ENCODE measurements around the gene MUC4. TPM values are rescaled to one million over a fixed set of nuclear protein-coding genes. Genes with fewer than 3 reads are reported as not detected.

The MUC4 gene
- total and polyA plus RNA-seq, 12 donors, result 0.03 to 0.17 (median 0.09) TPM; not detected in 6

- intact Hi-C loops (cut with DNase I), result no loop called here
- H3K4me1 ChIP-seq (replicated peaks in 1 of 2), result peaks cover 4 to 14% of the 10 kb centered on the region in 2 donors
- WGBS, 4 donors, result 81 to 97% (median 90%) methylated on average over 30 to 52 of the region's 53 CpGs
Observed at GRCh38 chr3:195849322-195850074, 37.8 kb upstream of the MUC4 start.

GRCh38 chr3:195847055-195847950 lies 35.6 kb upstream of the MUC4 start:
- intact Hi-C loops (cut with DNase I), result no loop called here
- peak overlapping the region in 2 of 5 donors; percentile 39 to 63 for H3K27ac ChIP-seq
- no peak for TF ChIP-seq POLR2A (IDR thresholded peaks at IDR 0.05)
- TF ChIP-seq CTCF (IDR thresholded peaks at IDR 0.05), result no peak
- H3K4me1 ChIP-seq (replicated peaks in 1 of 2), result peaks cover 4 to 14% of the 10 kb centered on the region in 2 donors
- H3K27me3 ChIP-seq, result no peaks in the 10 kb centered on the region
- H3K4me3 ChIP-seq, result no peak overlapping the region
- H3K9me3 ChIP-seq (replicated peaks in 1 of 3), result no peaks in the 10 kb centered on the region
- no peaks in the 10 kb centered on the region for H3K36me3 ChIP-seq (replicated peaks in 1 of 2)
- peak in 6 of 7 donors; percentile 72 to 91 (median 82) for DNase-seq
- 69 to 78% (median 72%) methylated on average over 15 to 24 of the region's 24 CpGs for WGBS, 4 donors

More at GRCh38 chr3:195849322-195850074, 37.8 kb upstream of the MUC4 start:
- peak in 1 of 7 donors; percentile 42 for DNase-seq
- Histone ChIP-seq H3K36me3 (replicated peaks in 1 of 2) (no peaks in the 10 kb centered on the region), H3K9me3 (replicated peaks in 1 of 3) (no peaks in the 10 kb centered on the region), H3K27me3 (no peaks in the 10 kb centered on the region), H3K4me3 (no peak overlapping the region), H3K27ac (peak overlapping the region in 1 of 5 donors; percentile 67)
- TF ChIP-seq CTCF (IDR thresholded peaks at IDR 0.05), result peak in 1 of 6 experiments; percentile 64
- TF ChIP-seq POLR2A (IDR thresholded peaks at IDR 0.05), result no peak

GRCh38 chr3:195845483-195845882 lies 33.8 kb upstream of the MUC4 start:
- H3K27ac ChIP-seq, result no peak overlapping the region
- no peaks in the 10 kb centered on the region for H3K9me3 ChIP-seq (replicated peaks in 1 of 3)
- H3K36me3 ChIP-seq (replicated peaks in 1 of 2), result no peaks in the 10 kb centered on the region
- no peak overlapping the region for H3K4me3 ChIP-seq
- WGBS, 4 donors, result 92 to 96% (median 93%) methylated on average over 6 of the region's 6 CpGs
- intact Hi-C loops (cut with DNase I), result no loop called here
- TF ChIP-seq CTCF (IDR thresholded peaks at IDR 0.05), result no peak
- no peak for TF ChIP-seq POLR2A (IDR thresholded peaks at IDR 0.05)
- H3K27me3 ChIP-seq, result no peaks in the 10 kb centered on the region
- DNase-seq, result no peak
- H3K4me1 ChIP-seq (replicated peaks in 1 of 2), result peaks cover 4 to 11% of the 10 kb centered on the region in 2 donors

GRCh38 chr3:195844671-195845218 lies 33.0 kb upstream of the MUC4 start:
- Histone ChIP-seq H3K4me3 (no peak overlapping the region), H3K27me3 (no peaks in the 10 kb centered on the region), H3K9me3 (replicated peaks in 1 of 3) (no peaks in the 10 kb centered on the region), H3K36me3 (replicated peaks in 1 of 2) (no peaks in the 10 kb centered on the region), H3K27ac (no peak overlapping the region), H3K4me1 (replicated peaks in 1 of 2) (peaks cover 4 to 11% of the 10 kb centered on the region in 2 donors)
- WGBS, 4 donors, result 90 to 95% (median 91%) methylated on average over 7 of the region's 7 CpGs
- no peak for DNase-seq
- TF ChIP-seq POLR2A (IDR thresholded peaks at IDR 0.05), result no peak
- TF ChIP-seq CTCF (IDR thresholded peaks at IDR 0.05), result no peak
- intact Hi-C loops (cut with DNase I), result no loop called here
